Measurements from ENCODE around the gene MRPL12. TPM values are rescaled to one million over a fixed set of nuclear protein-coding genes. Genes with fewer than 3 reads are reported as not detected.
A peak's percentile ranks its signal among the peaks of the same experiment; 100 is the strongest.

MRPL12 gene
- total and polyA plus RNA-seq, 2 of the 13 experiments (the other 11 are each of a cell fraction or from before 2014, with no cell fraction given): 39.1 to 94.1 TPM

DNA sequence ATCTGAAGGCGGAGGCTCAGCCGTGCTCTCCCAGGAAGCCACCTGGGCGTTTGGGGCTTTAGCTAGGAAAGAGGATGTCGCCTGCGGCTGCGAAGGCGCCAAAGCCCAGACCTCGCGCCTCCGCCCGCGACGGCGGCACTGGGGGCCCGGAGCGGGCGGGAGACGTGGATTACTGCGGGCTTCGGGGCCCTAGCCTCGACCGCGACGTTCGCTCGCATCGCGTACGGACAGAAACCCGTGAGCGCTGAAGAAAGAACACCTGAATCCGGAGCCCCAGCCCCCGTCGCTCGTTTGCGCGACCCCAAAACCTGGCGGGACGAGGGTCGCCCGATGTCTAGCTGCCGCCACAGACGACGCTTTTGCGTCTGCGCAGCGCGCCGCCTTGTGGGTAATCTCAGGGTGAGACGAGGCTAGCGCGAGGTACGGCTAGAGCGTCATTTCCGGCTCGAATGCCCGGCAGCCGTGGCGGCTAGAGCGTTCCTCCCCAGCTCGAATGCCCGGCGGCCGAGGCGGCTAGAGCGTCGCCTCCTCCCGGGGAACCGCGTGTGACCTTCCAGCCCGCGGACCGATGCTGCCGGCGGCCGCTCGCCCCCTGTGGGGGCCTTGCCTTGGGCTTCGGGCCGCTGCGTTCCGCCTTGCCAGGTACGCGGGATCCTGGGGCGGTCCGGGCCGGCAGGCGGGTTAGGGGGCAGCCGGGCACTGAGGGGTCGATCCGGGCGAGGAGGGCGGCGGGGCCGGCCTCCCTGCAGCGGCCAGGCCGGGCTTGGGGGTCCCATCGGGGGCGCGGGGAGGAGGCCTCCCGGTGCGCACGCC lies at the start of gene MRPL12 (continued):
- peak; percentile 99 for TF ChIP-seq GABPB1 (CRISPR knock-in tag; IDR thresholded peaks at IDR 0.05)
- 0 out of 2 replicates have a peak, but pooled peaks have one; percentile 19 for TF ChIP-seq ZNF180 (CRISPR knock-in tag; IDR thresholded peaks at IDR 0.05; ENCODE audit: borderline replicate concordance, low read depth)
- TF ChIP-seq STAG1 (CRISPR knock-in tag; IDR thresholded peaks at IDR 0.05): peak; percentile 9; the same call in 1 of the 2 replicates
- peak; percentile 97 for TF ChIP-seq SIN3A (IDR thresholded peaks at IDR 0.05; ENCODE audit: borderline replicate concordance, low read depth, low read length)
- TF ChIP-seq KAT8 (CRISPR knock-in tag; IDR thresholded peaks at IDR 0.05): peak; percentile 99
- TF ChIP-seq, protein P1, sequence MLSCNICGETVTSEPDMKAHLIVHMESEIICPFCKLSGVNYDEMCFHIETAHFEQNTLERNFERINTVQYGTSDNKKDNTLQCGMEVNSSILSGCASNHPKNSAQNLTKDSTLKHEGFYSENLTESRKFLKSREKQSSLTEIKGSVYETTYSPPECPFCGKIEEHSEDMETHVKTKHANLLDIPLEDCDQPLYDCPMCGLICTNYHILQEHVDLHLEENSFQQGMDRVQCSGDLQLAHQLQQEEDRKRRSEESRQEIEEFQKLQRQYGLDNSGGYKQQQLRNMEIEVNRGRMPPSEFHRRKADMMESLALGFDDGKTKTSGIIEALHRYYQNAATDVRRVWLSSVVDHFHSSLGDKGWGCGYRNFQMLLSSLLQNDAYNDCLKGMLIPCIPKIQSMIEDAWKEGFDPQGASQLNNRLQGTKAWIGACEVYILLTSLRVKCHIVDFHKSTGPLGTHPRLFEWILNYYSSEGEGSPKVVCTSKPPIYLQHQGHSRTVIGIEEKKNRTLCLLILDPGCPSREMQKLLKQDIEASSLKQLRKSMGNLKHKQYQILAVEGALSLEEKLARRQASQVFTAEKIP (CRISPR knock-in tag; IDR thresholded peaks at IDR 0.05; ENCODE audit: borderline replicate concordance): no peak
- TF ChIP-seq, protein P2, sequence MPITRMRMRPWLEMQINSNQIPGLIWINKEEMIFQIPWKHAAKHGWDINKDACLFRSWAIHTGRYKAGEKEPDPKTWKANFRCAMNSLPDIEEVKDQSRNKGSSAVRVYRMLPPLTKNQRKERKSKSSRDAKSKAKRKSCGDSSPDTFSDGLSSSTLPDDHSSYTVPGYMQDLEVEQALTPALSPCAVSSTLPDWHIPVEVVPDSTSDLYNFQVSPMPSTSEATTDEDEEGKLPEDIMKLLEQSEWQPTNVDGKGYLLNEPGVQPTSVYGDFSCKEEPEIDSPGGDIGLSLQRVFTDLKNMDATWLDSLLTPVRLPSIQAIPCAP (CRISPR knock-in tag; IDR thresholded peaks at IDR 0.05; ENCODE audit: low read depth): no peak
- peak; percentile 86 for TF ChIP-seq HNRNPLL (IDR thresholded peaks at IDR 0.05; ENCODE audit: low read depth, low read length, poor library complexity, severe bottlenecking)
- no peak; the same call in 1 of the 2 replicates for TF ChIP-seq ZKSCAN5 (CRISPR knock-in tag; IDR thresholded peaks at IDR 0.05)
- TF ChIP-seq, protein P3, sequence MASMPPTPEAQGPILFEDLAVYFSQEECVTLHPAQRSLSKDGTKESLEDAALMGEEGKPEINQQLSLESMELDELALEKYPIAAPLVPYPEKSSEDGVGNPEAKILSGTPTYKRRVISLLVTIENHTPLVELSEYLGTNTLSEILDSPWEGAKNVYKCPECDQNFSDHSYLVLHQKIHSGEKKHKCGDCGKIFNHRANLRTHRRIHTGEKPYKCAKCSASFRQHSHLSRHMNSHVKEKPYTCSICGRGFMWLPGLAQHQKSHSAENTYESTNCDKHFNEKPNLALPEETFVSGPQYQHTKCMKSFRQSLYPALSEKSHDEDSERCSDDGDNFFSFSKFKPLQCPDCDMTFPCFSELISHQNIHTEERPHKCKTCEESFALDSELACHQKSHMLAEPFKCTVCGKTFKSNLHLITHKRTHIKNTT (CRISPR knock-in tag; IDR thresholded peaks at IDR 0.05): no peak
- TF ChIP-seq MBD4 (IDR thresholded peaks at IDR 0.05; ENCODE audit: borderline replicate concordance, low read length): no peak
- no peak for TF ChIP-seq SMC3 (IDR thresholded peaks at IDR 0.05; ENCODE audit: low read length)
- peak; percentile 87 for TF ChIP-seq ZNF709 (CRISPR knock-in tag; IDR thresholded peaks at IDR 0.05)
- no peak; the same call in 1 of the 2 replicates for TF ChIP-seq ZKSCAN8 (CRISPR knock-in tag; IDR thresholded peaks at IDR 0.05; ENCODE audit: borderline replicate concordance)
- no peak for TF ChIP-seq BHLHE40 (IDR thresholded peaks at IDR 0.05; ENCODE audit: low read length)
- peak; percentile 89 for TF ChIP-seq ZNF253 (CRISPR knock-in tag; IDR thresholded peaks at IDR 0.05; ENCODE audit: borderline replicate concordance)
- peak; percentile 79 for TF ChIP-seq ZNF12 (CRISPR knock-in tag; IDR thresholded peaks at IDR 0.05)
- TF ChIP-seq ZNF792 (CRISPR knock-in tag; IDR thresholded peaks at IDR 0.05): peak; percentile 93
- TF ChIP-seq EEA1 (CRISPR knock-in tag; IDR thresholded peaks at IDR 0.05; ENCODE audit: borderline replicate concordance): no peak; the same call in 1 of the 2 replicates
- TF ChIP-seq, protein P4, sequence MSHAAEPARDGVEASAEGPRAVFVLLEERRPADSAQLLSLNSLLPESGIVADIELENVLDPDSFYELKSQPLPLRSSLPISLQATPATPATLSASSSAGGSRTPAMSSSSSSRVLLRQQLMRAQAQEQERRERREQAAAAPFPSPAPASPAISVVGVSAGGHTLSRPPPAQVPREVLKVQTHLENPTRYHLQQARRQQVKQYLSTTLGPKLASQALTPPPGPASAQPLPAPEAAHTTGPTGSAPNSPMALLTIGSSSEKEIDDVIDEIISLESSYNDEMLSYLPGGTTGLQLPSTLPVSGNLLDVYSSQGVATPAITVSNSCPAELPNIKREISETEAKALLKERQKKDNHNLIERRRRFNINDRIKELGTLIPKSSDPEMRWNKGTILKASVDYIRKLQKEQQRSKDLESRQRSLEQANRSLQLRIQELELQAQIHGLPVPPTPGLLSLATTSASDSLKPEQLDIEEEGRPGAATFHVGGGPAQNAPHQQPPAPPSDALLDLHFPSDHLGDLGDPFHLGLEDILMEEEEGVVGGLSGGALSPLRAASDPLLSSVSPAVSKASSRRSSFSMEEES (CRISPR knock-in tag; IDR thresholded peaks at IDR 0.05): peak; percentile 87
- peak; percentile 89 for TF ChIP-seq DR1 (CRISPR knock-in tag; IDR thresholded peaks at IDR 0.05)
- TF ChIP-seq HMG20B (CRISPR knock-in tag; conservative IDR thresholded peaks at IDR 0.05): no peak; the same call in 1 of the 2 replicates
- peak; percentile 98 for TF ChIP-seq KDM2A (CRISPR knock-in tag; IDR thresholded peaks at IDR 0.05; ENCODE audit: borderline replicate concordance, low read depth)
- TF ChIP-seq ZNF788 (CRISPR knock-in tag; IDR thresholded peaks at IDR 0.05; ENCODE audit: borderline replicate concordance): peak; percentile 99
- TF ChIP-seq HNRNPL (IDR thresholded peaks at IDR 0.05; ENCODE audit: low read depth, low read length): 0 out of 2 replicates have a peak, but pooled peaks have one; percentile 48
- no peak for TF ChIP-seq ZNF382 (CRISPR knock-in tag; IDR thresholded peaks at IDR 0.05; ENCODE audit: borderline replicate concordance)

Measured in HepG2 (cell line).